ENCODE measurements around the gene ABL2.
"Not testable (repeated sequence)": the region's sequence is repeated elsewhere in the genome, so short reads cannot be mapped to it uniquely, and the experiment has no call there.

ABL2 gene

GRCh38 chr1:179208681-179209477, 20.6 kb downstream of the ABL2 start:
- no peak for DNase-seq

GRCh38 chr1:179206812-179207211, 22.7 kb downstream of the ABL2 start:
- no peak for DNase-seq

DNA sequence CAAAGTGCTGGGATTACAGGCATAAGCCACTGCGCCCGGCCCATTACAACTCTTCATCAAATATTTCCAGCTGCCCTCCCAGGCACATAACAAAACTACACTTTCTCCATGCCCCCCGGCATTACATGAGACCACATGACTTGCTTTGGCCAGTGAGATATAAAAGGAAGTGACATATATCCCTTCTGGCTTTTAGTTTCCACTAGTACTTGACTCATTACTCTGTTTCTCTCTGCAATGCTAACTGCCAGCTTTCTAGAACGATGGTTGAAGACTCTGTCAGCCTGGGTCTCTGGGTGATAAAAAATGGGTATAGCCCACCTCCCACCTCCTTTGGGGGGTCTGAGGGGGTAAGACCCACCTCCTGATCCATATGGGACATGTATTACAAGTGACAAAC, 24.2 kb downstream of the ABL2 start:
- DNase-seq: no peak

GRCh38 chr1:179202161-179202560, 27.3 kb downstream of the ABL2 start:
- no peak for DNase-seq

GRCh38 chr1:179200586-179200985, 28.9 kb downstream of the ABL2 start:
- no peak for DNase-seq

GRCh38 chr1:179197690-179198297, 31.7 kb downstream of the ABL2 start:
- DNase-seq: no peak

DNA sequence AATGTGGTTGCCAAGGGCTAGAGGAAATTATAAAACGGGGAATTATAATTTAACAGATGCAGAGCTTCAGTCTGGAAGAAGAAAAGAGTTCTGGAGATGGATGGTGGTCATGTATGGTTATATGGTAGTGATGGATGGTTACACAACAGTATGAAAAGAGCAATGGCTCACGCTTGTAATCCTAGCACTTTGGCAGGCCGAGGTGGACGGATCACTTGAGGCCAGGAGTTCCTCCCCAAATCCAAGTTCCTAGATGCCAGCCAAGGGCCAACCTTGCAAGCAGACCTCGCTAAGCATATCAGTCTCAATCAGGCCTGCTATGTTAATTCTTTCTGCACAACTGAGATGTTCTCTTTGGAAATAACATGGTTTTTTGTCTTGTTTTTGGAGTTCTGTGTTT, 33.6 kb downstream of the ABL2 start:
- not testable (repeated sequence) for DNase-seq

DNA sequence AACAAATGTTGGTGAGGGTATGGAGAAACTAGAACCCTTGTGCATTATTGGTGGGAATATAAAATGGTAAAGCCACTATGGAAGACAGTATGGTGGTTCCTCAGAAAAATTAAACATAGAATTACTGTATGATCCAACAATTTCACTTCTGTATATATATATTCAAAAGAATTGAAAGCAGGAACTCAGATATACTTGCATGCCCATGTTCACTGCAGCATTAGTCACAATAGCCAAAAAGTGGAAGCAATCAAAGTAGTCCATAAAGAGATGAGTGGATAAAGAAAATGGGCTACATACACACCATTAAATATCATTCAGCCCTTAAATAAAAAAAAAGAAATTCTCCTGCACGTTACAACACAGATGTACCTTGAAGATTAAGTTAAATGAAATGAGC, 34.1 kb downstream of the ABL2 start:
- no peak for DNase-seq

DNA sequence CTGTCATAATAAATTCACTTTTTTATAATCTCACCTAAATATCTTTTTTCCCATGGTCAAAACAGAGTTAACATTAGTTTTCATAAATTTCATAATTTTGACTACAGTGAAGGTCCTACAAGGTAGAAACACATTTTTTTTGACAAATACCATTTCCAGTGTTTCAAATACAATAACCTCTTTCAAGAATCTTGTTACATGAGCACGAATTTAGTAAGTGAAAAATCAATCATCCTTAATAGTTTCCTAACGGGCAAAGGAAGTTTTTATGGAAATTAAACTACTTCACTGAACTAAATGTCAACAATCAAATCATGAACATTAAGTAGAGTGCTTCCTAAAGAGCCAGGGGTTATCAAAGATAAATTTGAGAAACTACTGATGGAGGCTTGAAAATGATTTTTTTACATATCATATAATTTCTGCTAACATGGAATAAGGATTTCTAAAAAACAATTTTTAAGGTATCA, 35.4 kb downstream of the ABL2 start:
- no peak for DNase-seq

DNA sequence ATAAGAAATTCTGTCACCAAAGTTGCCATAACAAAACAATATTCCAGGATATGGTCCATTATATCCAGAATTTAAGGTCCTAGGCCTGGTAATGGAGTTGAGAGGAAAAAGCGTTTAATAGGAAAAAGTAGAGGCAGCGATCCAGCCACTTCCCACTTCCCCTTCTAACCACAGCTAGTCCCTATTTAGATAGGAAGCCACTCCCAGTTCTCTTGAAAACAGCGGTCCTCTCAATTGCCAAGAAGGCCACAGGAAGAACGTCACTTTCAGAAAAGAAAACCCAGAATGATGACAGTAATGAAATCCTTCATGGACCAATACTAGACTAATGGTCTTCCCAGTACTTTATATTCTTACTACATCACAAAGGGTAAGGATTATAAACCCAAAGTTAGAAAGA, 38.6 kb downstream of the ABL2 start:
- no peak for DNase-seq

GRCh38 chr1:179187735-179188471, 41.6 kb downstream of the ABL2 start:
- DNase-seq: no peak

DNA sequence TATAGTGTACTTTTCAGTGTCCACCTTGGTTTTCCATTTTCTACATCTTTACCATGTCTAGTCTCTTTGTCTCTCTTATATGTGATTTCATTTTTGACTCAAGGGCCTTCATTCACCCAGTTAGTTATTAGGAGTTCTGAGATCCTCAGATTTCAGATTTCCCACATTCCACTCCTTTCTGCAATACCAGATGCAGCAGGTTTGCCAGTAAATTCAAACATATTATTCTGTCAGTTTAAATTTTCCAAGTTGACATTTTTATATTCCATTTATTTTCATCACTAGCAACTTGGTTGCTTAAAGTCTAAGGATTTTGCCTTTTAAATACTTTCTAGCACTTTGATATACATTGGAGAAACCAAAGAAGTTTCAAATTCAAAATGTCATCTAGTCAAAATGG, 42.4 kb downstream of the ABL2 start:
- no peak for DNase-seq

GRCh38 chr1:179184403-179184802, 45.1 kb downstream of the ABL2 start:
- DNase-seq: no peak

- DNase-seq: no peak
Measured at GRCh38 chr1:179183857-179184256, 45.6 kb downstream of the ABL2 start.

DNA sequence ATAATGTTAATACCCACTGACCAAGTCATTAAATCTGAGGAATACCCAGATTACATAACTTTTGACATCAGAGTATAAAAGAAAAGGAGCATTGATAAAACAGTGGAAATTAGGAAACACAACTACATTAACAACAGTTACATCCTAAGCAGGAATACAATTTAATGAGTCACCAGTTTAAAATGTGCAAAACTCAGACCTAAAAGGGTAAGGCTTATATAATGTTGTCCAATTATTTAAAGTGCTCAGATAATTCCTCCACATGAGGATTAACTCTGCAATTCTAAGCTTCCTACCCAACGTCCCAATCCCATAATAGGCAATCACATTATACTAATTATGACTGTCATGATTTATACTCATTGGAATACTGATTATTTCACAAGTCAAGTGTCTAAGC, 50.5 kb downstream of the ABL2 start:
- no peak for DNase-seq

GRCh38 chr1:179178183-179178582, 51.3 kb downstream of the ABL2 start:
- no peak for DNase-seq

GRCh38 chr1:179177615-179178014, 51.9 kb downstream of the ABL2 start:
- DNase-seq: no peak

DNA sequence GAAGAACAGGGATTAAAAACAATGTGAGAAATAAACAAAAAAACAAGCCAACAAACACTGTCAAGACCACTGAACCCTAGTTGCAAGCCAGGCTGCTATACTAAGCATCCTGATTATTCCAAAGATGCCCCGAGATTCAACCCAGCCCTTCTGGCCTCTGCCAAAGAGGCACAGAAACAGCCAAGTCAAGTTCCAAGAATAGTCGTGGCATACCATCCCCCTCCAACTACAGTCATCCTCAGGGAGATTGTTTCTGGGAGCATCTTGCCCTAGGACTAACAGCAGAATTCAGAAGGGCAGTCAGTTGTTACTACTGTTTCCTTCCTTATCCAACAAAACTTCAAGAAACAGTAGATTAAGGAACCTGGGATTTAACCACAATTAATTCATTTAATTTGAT, 52.3 kb downstream of the ABL2 start:
- no peak for DNase-seq

DNA sequence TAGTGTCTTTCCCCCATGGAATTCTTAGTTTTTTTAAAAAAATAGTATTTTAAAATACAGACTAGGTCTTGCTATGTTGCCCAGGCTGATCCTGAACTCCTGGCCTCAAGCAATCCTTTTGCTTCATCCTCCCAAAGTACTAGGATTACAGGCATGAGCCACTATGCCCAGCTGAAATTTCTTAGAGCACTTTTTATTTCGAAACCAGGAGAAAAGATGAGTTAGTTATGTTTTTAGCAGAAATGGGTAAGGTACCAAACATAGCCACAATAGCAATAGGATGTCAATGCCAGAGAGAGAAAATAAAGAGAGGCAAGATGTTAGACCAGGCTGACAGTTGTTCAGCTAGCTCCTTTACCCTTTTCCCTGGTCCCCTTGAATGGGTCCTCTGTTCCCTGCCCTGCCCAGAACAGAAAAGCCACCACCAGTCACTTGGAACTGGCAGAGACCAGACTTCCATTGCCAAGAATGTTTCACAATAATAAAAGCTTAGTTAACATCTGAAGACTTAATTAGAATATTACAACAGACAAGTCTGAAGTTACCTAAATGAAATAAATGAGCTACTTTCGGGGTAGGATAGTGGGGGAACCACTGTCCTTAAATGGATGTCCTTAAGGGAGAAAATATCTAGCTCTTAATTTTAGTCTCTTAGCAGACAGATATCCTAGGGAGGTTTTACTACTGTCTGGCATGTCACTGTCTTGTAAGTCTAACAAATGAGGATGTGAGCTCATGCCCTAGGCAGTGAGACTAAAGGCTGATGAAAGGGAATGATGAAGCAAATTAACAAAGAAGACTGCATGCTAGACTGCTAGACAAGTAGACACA, 54.3 kb downstream of the ABL2 start:
- DNase-seq: no peak

- not testable (repeated sequence) for DNase-seq
Measured at GRCh38 chr1:179170468-179170770, 59.1 kb downstream of the ABL2 start.

- DNase-seq: no peak
Measured at GRCh38 chr1:179169616-179170467, 59.6 kb downstream of the ABL2 start.

DNA sequence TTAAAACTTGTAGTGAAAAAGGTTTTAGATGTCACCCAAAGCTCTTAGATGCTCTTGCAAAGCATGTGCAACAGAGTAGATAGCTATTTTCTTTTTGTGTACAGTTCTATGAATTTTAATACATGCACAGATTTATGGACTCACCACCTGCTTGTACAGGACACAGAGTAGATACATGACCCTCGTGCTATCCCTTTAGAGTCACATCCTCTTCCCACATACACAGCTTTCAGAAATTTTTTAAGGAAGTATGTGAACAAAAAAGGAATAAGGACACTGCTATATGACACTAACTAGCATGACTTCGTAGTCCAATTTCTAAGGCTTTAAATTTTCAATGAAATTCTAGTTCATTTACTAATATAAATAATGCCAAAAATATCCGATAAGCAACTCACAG, 60.9 kb downstream of the ABL2 start:
- no peak for DNase-seq
